Measurements from ENCODE around the gene GTF3C2.

The GTF3C2 gene

GRCh38 chr2:27370816-27371620 lies 14.5 kb upstream of the GTF3C2 start:
- TF ChIP-seq, protein P1, sequence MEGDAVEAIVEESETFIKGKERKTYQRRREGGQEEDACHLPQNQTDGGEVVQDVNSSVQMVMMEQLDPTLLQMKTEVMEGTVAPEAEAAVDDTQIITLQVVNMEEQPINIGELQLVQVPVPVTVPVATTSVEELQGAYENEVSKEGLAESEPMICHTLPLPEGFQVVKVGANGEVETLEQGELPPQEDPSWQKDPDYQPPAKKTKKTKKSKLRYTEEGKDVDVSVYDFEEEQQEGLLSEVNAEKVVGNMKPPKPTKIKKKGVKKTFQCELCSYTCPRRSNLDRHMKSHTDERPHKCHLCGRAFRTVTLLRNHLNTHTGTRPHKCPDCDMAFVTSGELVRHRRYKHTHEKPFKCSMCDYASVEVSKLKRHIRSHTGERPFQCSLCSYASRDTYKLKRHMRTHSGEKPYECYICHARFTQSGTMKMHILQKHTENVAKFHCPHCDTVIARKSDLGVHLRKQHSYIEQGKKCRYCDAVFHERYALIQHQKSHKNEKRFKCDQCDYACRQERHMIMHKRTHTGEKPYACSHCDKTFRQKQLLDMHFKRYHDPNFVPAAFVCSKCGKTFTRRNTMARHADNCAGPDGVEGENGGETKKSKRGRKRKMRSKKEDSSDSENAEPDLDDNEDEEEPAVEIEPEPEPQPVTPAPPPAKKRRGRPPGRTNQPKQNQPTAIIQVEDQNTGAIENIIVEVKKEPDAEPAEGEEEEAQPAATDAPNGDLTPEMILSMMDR (conservative IDR thresholded peaks at IDR 0.05; ENCODE audit: low read length), result no peak
- no peak for TF ChIP-seq EZH2phosphoT487 (IDR thresholded peaks at IDR 0.05; ENCODE audit: borderline replicate concordance)
- peaks cover 18% of the 10 kb centered on the region for H4K20me1 ChIP-seq (ENCODE audit: insufficient read depth, low read length, poor library complexity, severe bottlenecking)
- no peaks in the 10 kb centered on the region for H3K9me2 ChIP-seq (replicated peaks; ENCODE audit: low read depth, low read length)
- peak overlapping the region; percentile 88 for H3K9ac ChIP-seq (ENCODE audit: low read depth, low read length, poor library complexity, severe bottlenecking)
- peak overlapping the region; percentile 96 for H3K4me3 ChIP-seq (ENCODE audit: low read length, poor library complexity, severe bottlenecking)
- H3K36me3 ChIP-seq (ENCODE audit: insufficient read depth, low read length), result peaks cover 31% of the 10 kb centered on the region; the same call in 1 of the 2 replicates
- peaks cover 34% of the 10 kb centered on the region for H3K4me1 ChIP-seq (ENCODE audit: insufficient read depth, low read length, poor library complexity, severe bottlenecking)
- peaks cover 54% of the 10 kb centered on the region for H3K79me2 ChIP-seq (ENCODE audit: insufficient read depth, low read length)
- no peaks in the 10 kb centered on the region for H3K27me3 ChIP-seq (ENCODE audit: insufficient read depth, low read length, poor library complexity, severe bottlenecking)
- H3K9me3 ChIP-seq (ENCODE audit: insufficient read depth, low read depth, low read length), result no peaks in the 10 kb centered on the region
- H2AFZ ChIP-seq (ENCODE audit: low read length), result peak overlapping the region; percentile 32; the same call in 1 of the 2 replicates
- no peaks in the 10 kb centered on the region for H3F3A ChIP-seq (ENCODE audit: low read depth)
- peak overlapping the region; percentile 83 for H3K4me2 ChIP-seq (ENCODE audit: low read depth, low read length, poor library complexity, severe bottlenecking)

- no peak for TF ChIP-seq EZH2phosphoT487 (IDR thresholded peaks at IDR 0.05; ENCODE audit: borderline replicate concordance)
- TF ChIP-seq, protein P1 (conservative IDR thresholded peaks at IDR 0.05; ENCODE audit: low read length), result peak; percentile 68
- H4K20me1 ChIP-seq (ENCODE audit: insufficient read depth, low read length, poor library complexity, severe bottlenecking), result peaks cover 18% of the 10 kb centered on the region
- H3K9me3 ChIP-seq (ENCODE audit: insufficient read depth, low read depth, low read length), result no peaks in the 10 kb centered on the region
- H3K9me2 ChIP-seq (replicated peaks; ENCODE audit: low read depth, low read length), result no peaks in the 10 kb centered on the region
- H3K4me2 ChIP-seq (ENCODE audit: low read depth, low read length, poor library complexity, severe bottlenecking), result peak within 1 kb of the TSS; percentile 100
- peak within 1 kb of the TSS; percentile 95 for H3K9ac ChIP-seq (ENCODE audit: low read depth, low read length, poor library complexity, severe bottlenecking)
- H3F3A ChIP-seq (ENCODE audit: low read depth), result no peaks in the 10 kb centered on the region
- H3K36me3 ChIP-seq (ENCODE audit: insufficient read depth, low read length), result peaks cover 23% of the 10 kb centered on the region; the same call in 1 of the 2 replicates
- H3K4me1 ChIP-seq (ENCODE audit: insufficient read depth, low read length, poor library complexity, severe bottlenecking), result peaks cover 34% of the 10 kb centered on the region
- peak within 1 kb of the TSS; percentile 96 for H3K4me3 ChIP-seq (ENCODE audit: low read length, poor library complexity, severe bottlenecking)
- peak within 1 kb of the TSS; percentile 91 for H2AFZ ChIP-seq (ENCODE audit: low read length)
- H3K79me2 ChIP-seq (ENCODE audit: insufficient read depth, low read length), result peaks cover 54% of the 10 kb centered on the region
- no peaks in the 10 kb centered on the region for H3K27me3 ChIP-seq (ENCODE audit: insufficient read depth, low read length, poor library complexity, severe bottlenecking)
These were observed 13.7 kb upstream of the GTF3C2 start, which contains the start of the genes EIF2B4 and SNX17 for GRCh38 chr2:27370026-27370815. TSS of gene EIF2B4 (minus strand) at chr2:27370338. CDS start at chr2:27370314, 24 bp downstream. TSS of gene SNX17 (plus strand) at chr2:27370616. CDS start at chr2:27370744, 128 bp downstream.

- Histone ChIP-seq H3K9me2 (replicated peaks; ENCODE audit: low read depth, low read length) (no peaks in the 10 kb centered on the region), H3K4me2 (ENCODE audit: low read depth, low read length, poor library complexity, severe bottlenecking) (peak overlapping the region; percentile 100), H3K27me3 (ENCODE audit: insufficient read depth, low read length, poor library complexity, severe bottlenecking) (no peaks in the 10 kb centered on the region), H3K4me1 (ENCODE audit: insufficient read depth, low read length, poor library complexity, severe bottlenecking) (peaks cover 34% of the 10 kb centered on the region), H3K36me3 (ENCODE audit: insufficient read depth, low read length) (peaks cover 18% of the 10 kb centered on the region; the same call in 1 of the 2 replicates), H3F3A (ENCODE audit: low read depth) (no peaks in the 10 kb centered on the region), H3K4me3 (ENCODE audit: low read length, poor library complexity, severe bottlenecking) (peak overlapping the region; percentile 96), H3K9ac (ENCODE audit: low read depth, low read length, poor library complexity, severe bottlenecking) (peak overlapping the region; percentile 95), H3K79me2 (ENCODE audit: insufficient read depth, low read length) (peaks cover 54% of the 10 kb centered on the region), H4K20me1 (ENCODE audit: insufficient read depth, low read length, poor library complexity, severe bottlenecking) (peaks cover 18% of the 10 kb centered on the region), H2AFZ (ENCODE audit: low read length) (peak overlapping the region; percentile 91), H3K9me3 (ENCODE audit: insufficient read depth, low read depth, low read length) (no peaks in the 10 kb centered on the region)
- TF ChIP-seq, protein P1 (conservative IDR thresholded peaks at IDR 0.05; ENCODE audit: low read length), result no peak
- no peak for TF ChIP-seq EZH2phosphoT487 (IDR thresholded peaks at IDR 0.05; ENCODE audit: borderline replicate concordance)
These were observed 13.0 kb upstream of the GTF3C2 start for GRCh38 chr2:27369471-27370025.

Measured in Loucy (cell line).